PC-3 (cell line): ENCODE data around the gene TPRKB. TPM values are rescaled to one million over a fixed set of nuclear protein-coding genes. Genes with fewer than 3 reads are reported as not detected.
A peak's percentile ranks its signal among the peaks of the same experiment; 100 is the strongest.
"Not testable (repeated sequence)": the region's sequence is repeated elsewhere in the genome, so short reads cannot be mapped to it uniquely, and the experiment has no call there.

Source experiments
- ATAC-seq: fragments of 200-7000 bp; cut with Tn5 transposase; 2 replicates; pipeline ENCODE4 v1.9.1; 2020; ENCODE audit warnings: mild to moderate bottlenecking, moderate library complexity
- BruUV-seq: library from RNA; stranded (reverse); fragments of 400-500 nt; replicated peaks from 2 replicates; lab custom pipeline; 2021; lab: Mats Ljungman, UMichigan
- CTCF ChIA-PET: fragments of 300-600 bp; sonication (Branson Sonifier 250); formaldehyde crosslinking; loops from one replicate; lab custom pipeline; 2022; ENCODE audit warnings: antibody characterized with exemption; lab: Charles Lee
- POLR2A ChIA-PET: fragments of 300-600 bp; sonication (Branson Sonifier 250); formaldehyde crosslinking; loops from one replicate; lab custom pipeline; 2022; ENCODE audit warnings: antibody characterized with exemption; ENCODE audit not compliant: unreplicated experiment; lab: Charles Lee
- DNase-seq: peaks from one replicate; pipeline ENCODE4 v3.0.0-alpha.2; 2015
- H2AFZ ChIP-seq: fragments of 300-600 bp; sonication (generic); 2 replicates; pipeline ENCODE4 v1.6.0; 2016; ENCODE audit warnings: antibody characterized with exemption, low read length
- H3F3A ChIP-seq: fragments of 300-600 bp; sonication (generic); one replicate; pipeline ENCODE4 v1.6.0; 2017; ENCODE audit warnings: antibody characterized with exemption, low read length, control low read depth, mild to moderate bottlenecking; ENCODE audit not compliant: unreplicated experiment
- H3K27ac ChIP-seq: fragments of 300-600 bp; sonication (generic); 2 replicates; pipeline ENCODE4 v1.5.1; 2016; ENCODE audit warnings: mild to moderate bottlenecking, low read length
- H3K27me3 ChIP-seq: fragments of 300-600 bp; sonication (generic); 2 replicates; pipeline ENCODE4 v1.6.1; 2016; ENCODE audit warnings: low read length, mixed read lengths
- H3K36me3 ChIP-seq: fragments of 300-600 bp; sonication (generic); 2 replicates; pipeline ENCODE4 v1.6.1; 2016; ENCODE audit warnings: low read depth, mixed run types, low read length, mixed read lengths
- H3K4me1 ChIP-seq: fragments of 300-600 bp; sonication (generic); 2 replicates; pipeline ENCODE4 v1.5.1; 2016; ENCODE audit warnings: low read length; ENCODE audit not compliant: insufficient read depth
- H3K4me2 ChIP-seq: fragments of 300-600 bp; sonication (generic); 2 replicates; pipeline ENCODE4 v1.6.0; 2016; ENCODE audit warnings: low read length
- H3K4me3 ChIP-seq: fragments of 300-600 bp; sonication (generic); 2 replicates; pipeline ENCODE4 v1.5.1; 2016; ENCODE audit warnings: mild to moderate bottlenecking, low read length, mixed read lengths
- H3K79me2 ChIP-seq: fragments of 300-600 bp; sonication (generic); 2 replicates; pipeline ENCODE4 v1.6.1; 2017; ENCODE audit warnings: low read length, mixed read lengths
- H3K9ac ChIP-seq: fragments of 300-600 bp; sonication (generic); 2 replicates; pipeline ENCODE4 v1.6.0; 2016; ENCODE audit warnings: mild to moderate bottlenecking, low read length
- H3K9me2 ChIP-seq: fragments of 300-600 bp; sonication (generic); replicated peaks from 2 replicates; pipeline ENCODE4 v1.6.1; 2016; ENCODE audit warnings: mixed run types, low read length, mixed read lengths
- H3K9me3 ChIP-seq: fragments of 300-600 bp; sonication (generic); 2 replicates; pipeline ENCODE4 v1.6.1; 2016; ENCODE audit warnings: low read length, mixed read lengths
- H4K20me1 ChIP-seq: fragments of 300-600 bp; sonication (generic); 2 replicates; pipeline ENCODE4 v1.6.1; 2016; ENCODE audit warnings: low read length, mixed read lengths
- CTCF ChIP-seq: fragments of 300-600 bp; sonication (generic); conservative IDR thresholded peaks from 2 replicates; pipeline ENCODE4 v1.5.1; 2017; ENCODE audit warnings: antibody characterized with exemption, low read depth, mild to moderate bottlenecking, low read length
- EZH2 ChIP-seq: fragments of 300-600 bp; sonication (generic); IDR thresholded peaks from one replicate; pipeline ENCODE4 v1.6.1; 2017; ENCODE audit warnings: antibody characterized with exemption, mild to moderate bottlenecking, low read length; ENCODE audit not compliant: unreplicated experiment
- EZH2phosphoT487 ChIP-seq: fragments of 300-600 bp; sonication (generic); IDR thresholded peaks from 2 replicates; pipeline ENCODE4 v1.6.1; 2018; ENCODE audit warnings: mild to moderate bottlenecking, antibody characterized with exemption, low read length, borderline replicate concordance
- intact Hi-C: fragments of 100-400 bp; cut with micrococcal nuclease; formaldehyde crosslinking; loops from 2 replicates; pipeline ENCODE4 v1.9.0; 2023
- total RNA-seq: library from RNA; depleted of rRNA; stranded (reverse); fragments of >200 nt; gene quantifications from 2 replicates; pipeline ENCODE4 v1.2.3, GENCODE V29; 2014

The TPRKB gene
- total RNA-seq, 1 experiment from 2014 or later, result 51.4 TPM

DNA sequence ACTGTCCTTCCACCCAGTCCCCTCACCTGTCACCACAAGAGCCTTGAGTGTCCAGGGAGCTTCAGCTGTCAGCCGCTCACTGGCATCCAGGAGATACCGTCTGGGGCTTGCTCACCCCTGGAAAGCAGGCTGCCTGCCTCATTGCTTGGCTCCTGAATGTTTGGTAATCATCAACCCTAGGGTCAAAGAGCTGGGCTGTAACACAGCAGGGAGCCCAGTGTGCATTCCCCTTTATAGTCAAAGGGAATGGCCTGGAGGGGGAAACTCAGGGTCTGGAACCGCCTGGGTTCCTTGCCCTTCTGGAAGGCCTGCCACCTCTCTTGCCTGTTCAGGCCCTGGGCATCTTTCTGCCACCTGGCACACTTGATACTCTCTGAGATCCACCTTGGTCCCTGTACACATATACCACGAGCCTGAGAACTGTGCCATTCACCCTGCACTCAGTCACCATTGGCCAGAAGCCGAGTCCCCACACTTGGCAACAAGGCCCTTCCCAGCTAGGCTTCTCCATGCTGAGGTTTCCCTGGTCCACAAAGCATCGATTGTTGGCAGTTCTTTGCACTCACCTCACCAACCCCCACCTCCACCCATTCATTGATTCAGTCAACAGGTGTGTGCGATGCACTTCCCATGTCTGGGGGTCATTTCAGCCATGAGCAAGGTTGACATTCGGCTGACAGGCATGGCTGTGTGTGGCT lies 35.0 kb downstream of the TPRKB start:
- TF ChIP-seq CTCF, result no peak
- no peak for TF ChIP-seq EZH2
- no peak for TF ChIP-seq EZH2phosphoT487
- H3K9me2 ChIP-seq, result no peaks in the 10 kb centered on the region
- no peak for DNase-seq
- ATAC-seq, result no peak
- H3K36me3 ChIP-seq, result no peaks in the 10 kb centered on the region
- ChIA-PET POLR2A (no interaction called here), CTCF (no interaction called here)
- no peak overlapping the region for H3K4me3 ChIP-seq
- H3K27me3 ChIP-seq, result no peaks in the 10 kb centered on the region
- no peaks in the 10 kb centered on the region for H3F3A ChIP-seq
- intact Hi-C loops, result no loop called here
- BruUV-seq, result no TSS peak
- no peaks in the 10 kb centered on the region for H4K20me1 ChIP-seq
- 0 out of 2 replicates have a peak, but pooled peaks cover 4% of the 10 kb centered on the region for H3K9me3 ChIP-seq
- H3K79me2 ChIP-seq, result no peaks in the 10 kb centered on the region
- no peak overlapping the region for H3K4me2 ChIP-seq
- H2AFZ ChIP-seq, result no peak overlapping the region
- H3K27ac ChIP-seq, result no peak overlapping the region
- peaks cover 5% of the 10 kb centered on the region; the same call in 1 of the 2 replicates for H3K4me1 ChIP-seq
- H3K9ac ChIP-seq, result no peak overlapping the region

- H3K27ac ChIP-seq, H3K9me3 ChIP-seq, H3K4me2 ChIP-seq, H3K4me3 ChIP-seq, H3K4me1 ChIP-seq, H3K27me3 ChIP-seq, H3K36me3 ChIP-seq, intact Hi-C loops, H3K79me2 ChIP-seq, H3F3A ChIP-seq, BruUV-seq, H2AFZ ChIP-seq, ATAC-seq, POLR2A ChIA-PET, H3K9ac ChIP-seq, DNase-seq, CTCF ChIA-PET, H3K9me2 ChIP-seq, H4K20me1 ChIP-seq: not testable (repeated sequence)
These were observed 35.7 kb downstream of the TPRKB start for GRCh38 chr2:73701448-73701765.

DNA sequence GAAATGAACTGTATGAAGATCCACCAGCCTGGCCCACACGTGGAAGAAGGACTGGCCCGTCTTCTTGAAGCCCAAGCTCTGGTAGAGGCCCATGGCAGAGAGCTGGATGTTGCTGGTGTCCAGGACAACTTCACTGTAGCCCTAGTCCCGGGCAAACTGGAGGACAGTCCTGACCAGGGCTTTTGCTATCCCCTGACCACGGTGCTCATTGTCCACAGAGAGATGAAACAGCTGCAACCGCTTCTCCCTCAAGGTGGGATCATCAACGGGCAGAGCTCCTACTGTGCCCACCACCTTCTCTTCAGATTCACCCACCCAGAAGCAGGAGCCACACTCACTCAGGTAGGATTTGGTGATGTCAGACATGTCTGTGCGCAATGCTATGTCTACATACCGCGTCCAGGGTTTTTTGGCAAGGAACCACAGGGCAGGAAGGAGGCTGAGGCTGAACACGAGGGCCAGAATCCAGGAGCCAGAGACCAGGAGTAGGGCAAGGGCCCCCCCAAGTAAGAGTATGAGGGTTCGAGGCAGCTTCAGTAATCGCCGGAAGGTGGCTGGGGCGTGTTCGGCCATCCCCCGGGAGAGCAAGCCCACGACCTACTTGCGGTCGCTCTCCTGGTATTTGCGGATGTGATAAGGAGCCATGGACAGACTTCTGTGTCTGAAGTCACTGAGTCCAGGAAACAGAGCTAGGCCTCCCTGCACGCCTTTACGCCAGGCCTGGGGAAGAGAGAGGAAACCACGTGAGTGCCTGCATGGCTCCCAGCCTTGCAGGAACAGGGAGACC lies 36.3 kb downstream of the TPRKB start:
- Histone ChIP-seq H3K27me3 (no peaks in the 10 kb centered on the region), H4K20me1 (no peaks in the 10 kb centered on the region), H3K4me3 (no peak overlapping the region), H2AFZ (no peak overlapping the region), H3K4me1 (peaks cover 5% of the 10 kb centered on the region; the same call in 1 of the 2 replicates), H3K79me2 (no peaks in the 10 kb centered on the region), H3K27ac (no peak overlapping the region), H3K4me2 (peak overlapping the region; percentile 21; the same call in 1 of the 2 replicates), H3K36me3 (no peaks in the 10 kb centered on the region), H3F3A (no peaks in the 10 kb centered on the region), H3K9ac (no peak overlapping the region), H3K9me2 (no peaks in the 10 kb centered on the region), H3K9me3 (0 out of 2 replicates have a peak, but pooled peaks cover 4% of the 10 kb centered on the region)
- ATAC-seq (no peak), DNase-seq (no peak)
- ChIA-PET CTCF (no interaction called here), POLR2A (no interaction called here)
- intact Hi-C loops, result no loop called here
- no peak for TF ChIP-seq EZH2
- no peak for TF ChIP-seq EZH2phosphoT487
- TF ChIP-seq CTCF, result no peak
- no TSS peak for BruUV-seq
